Osteoblast (primary cell): Measurements from ENCODE around the gene MPC2. TPM values are rescaled to one million over a fixed set of nuclear protein-coding genes. Genes with fewer than 3 reads are reported as not detected.

Experiments used
- DNase-seq: peaks from one replicate; pipeline ENCODE4 v3.0.0; 2011; ENCODE audit warnings: low spot score, mixed read lengths; ENCODE audit not compliant: insufficient read length; ENCODE audit errors: missing footprints
- H2AFZ ChIP-seq: 2 replicates; pipeline ENCODE4 v1.6.0; 2011; ENCODE audit warnings: mild to moderate bottlenecking, low read length
- H3K27ac ChIP-seq: 2 replicates; pipeline ENCODE4 v1.5.1; 2011; ENCODE audit warnings: mild to moderate bottlenecking, low read depth, low read length, moderate library complexity
- H3K27me3 ChIP-seq: 2 replicates; pipeline ENCODE4 v1.6.0; 2012; ENCODE audit warnings: mild to moderate bottlenecking, control low read depth, inconsistent platforms, low read length, moderate library complexity; ENCODE audit not compliant: insufficient read depth
- H3K36me3 ChIP-seq: 2 replicates; pipeline ENCODE4 v1.5.1; 2011; ENCODE audit warnings: mild to moderate bottlenecking, low read length, control low read depth, moderate library complexity; ENCODE audit not compliant: insufficient read depth
- H3K4me1 ChIP-seq: 2 replicates; pipeline ENCODE4 v1.5.1; 2011; ENCODE audit warnings: mild to moderate bottlenecking, low read length, control low read depth, moderate library complexity; ENCODE audit not compliant: insufficient read depth
- H3K4me2 ChIP-seq: 2 replicates; pipeline ENCODE4 v1.6.0; 2011; ENCODE audit warnings: mild to moderate bottlenecking, low read length; ENCODE audit not compliant: insufficient read depth
- H3K4me3 ChIP-seq: fragments of 200-600 bp; sonication (generic); 3 replicates; pipeline ENCODE4 v1.5.1; 2012; ENCODE audit warnings: mild to moderate bottlenecking, low read length, inconsistent platforms; ENCODE audit not compliant: insufficient read depth
- H3K79me2 ChIP-seq: 2 replicates; pipeline ENCODE4 v1.6.0; 2012; ENCODE audit warnings: mild to moderate bottlenecking, low read length, control low read depth, inconsistent platforms; ENCODE audit not compliant: insufficient read depth
- H3K9me3 ChIP-seq: 2 replicates; pipeline ENCODE4 v1.5.1; 2011; ENCODE audit warnings: low read depth, low read length, control low read depth
- H4K20me1 ChIP-seq: 2 replicates; pipeline ENCODE4 v1.6.0; 2012; ENCODE audit warnings: mild to moderate bottlenecking, low read length, control low read depth; ENCODE audit not compliant: insufficient read depth
- CTCF ChIP-seq: IDR thresholded peaks from 2 replicates; pipeline ENCODE4 v1.5.1; 2011; ENCODE audit warnings: mild to moderate bottlenecking, low read depth, low read length, moderate library complexity; ENCODE audit errors: extremely low read depth
- total RNA-seq: library from RNA; depleted of rRNA; stranded (reverse); fragments of >200 nt; gene quantifications from 2 replicates; pipeline ENCODE4 v1.2.3, GENCODE V29; 2012

Gene MPC2
- total RNA-seq, 1 donor: 34.7 TPM

- Histone ChIP-seq H3K4me2 (no peak overlapping the region), H3K36me3 (peaks cover 28% of the 10 kb centered on the region), H3K9me3 (no peaks in the 10 kb centered on the region), H3K27ac (no peak overlapping the region), H2AFZ (no peak overlapping the region), H3K4me1 (no peaks in the 10 kb centered on the region), H3K27me3 (no peaks in the 10 kb centered on the region), H3K4me3 (no peak overlapping the region), H3K79me2 (peaks cover 37% of the 10 kb centered on the region), H4K20me1 (peaks cover 7% of the 10 kb centered on the region)
- DNase-seq: no peak
- TF ChIP-seq CTCF: no peak
Observed at GRCh38 chr1:167977245-167977644, 40.4 kb upstream of the MPC2 start.

- DNase-seq: no peak
- H4K20me1 ChIP-seq: peaks cover 5% of the 10 kb centered on the region
- no peaks in the 10 kb centered on the region for H3K4me1 ChIP-seq
- H3K4me2 ChIP-seq: no peak overlapping the region
- TF ChIP-seq CTCF: no peak
- H3K4me3 ChIP-seq: no peak overlapping the region
- no peak overlapping the region for H3K27ac ChIP-seq
- H3K9me3 ChIP-seq: no peaks in the 10 kb centered on the region
- no peak overlapping the region for H2AFZ ChIP-seq
- no peaks in the 10 kb centered on the region for H3K27me3 ChIP-seq
- peaks cover 28% of the 10 kb centered on the region for H3K36me3 ChIP-seq
- peaks cover 26% of the 10 kb centered on the region for H3K79me2 ChIP-seq
Observed at GRCh38 chr1:167974698-167975097, 37.8 kb upstream of the MPC2 start.

- peaks cover 35% of the 10 kb centered on the region for H3K36me3 ChIP-seq
- peaks cover 5% of the 10 kb centered on the region for H4K20me1 ChIP-seq
- no peak overlapping the region for H3K4me2 ChIP-seq
- no peak overlapping the region for H3K27ac ChIP-seq
- H3K9me3 ChIP-seq: no peaks in the 10 kb centered on the region
- H3K27me3 ChIP-seq: no peaks in the 10 kb centered on the region
- TF ChIP-seq CTCF: no peak
- H3K4me3 ChIP-seq: no peak overlapping the region
- H3K79me2 ChIP-seq: peaks cover 21% of the 10 kb centered on the region
- no peak overlapping the region for H2AFZ ChIP-seq
- no peak for DNase-seq
- H3K4me1 ChIP-seq: no peaks in the 10 kb centered on the region
Observed at GRCh38 chr1:167973832-167974231, 37.0 kb upstream of the MPC2 start.

GRCh38 chr1:167968569-167968968 lies 31.7 kb upstream of the MPC2 start:
- H4K20me1 ChIP-seq: peaks cover 17% of the 10 kb centered on the region
- H3K9me3 ChIP-seq: no peaks in the 10 kb centered on the region
- H3K27me3 ChIP-seq: no peaks in the 10 kb centered on the region
- no peaks in the 10 kb centered on the region for H3K4me1 ChIP-seq
- no peak overlapping the region for H3K27ac ChIP-seq
- H3K4me2 ChIP-seq: no peak overlapping the region
- no peak for TF ChIP-seq CTCF
- peaks cover 43% of the 10 kb centered on the region for H3K79me2 ChIP-seq
- DNase-seq: no peak
- no peak overlapping the region for H3K4me3 ChIP-seq
- H3K36me3 ChIP-seq: peaks cover 21% of the 10 kb centered on the region
- H2AFZ ChIP-seq: no peak overlapping the region
